Right atrium auricular region (tissue), 2 donors: ENCODE measurements around the gene GLI3. TPM values are rescaled to one million over a fixed set of nuclear protein-coding genes. Genes with fewer than 3 reads are reported as not detected.

Experiments used
- DNase-seq: peaks from one replicate; pipeline ENCODE4 v3.0.0-alpha.2; 2019; ENCODE audit warnings: low spot score
- H3K27ac ChIP-seq, 2 donors: fragments of 200-600 bp; sonication (generic); 1 replicate in 1 of 2; 2 replicates in 1 of 2; pipeline ENCODE4 v1.5.1; 2016 to 2019
- H3K27me3 ChIP-seq, 2 donors: fragments of 200-600 bp; sonication (generic); one replicate each; pipeline versions ENCODE4 v1.5.1 to v1.6.0; 2017 to 2019
- H3K36me3 ChIP-seq: fragments of 200-600 bp; sonication (generic); one replicate; pipeline ENCODE4 v1.5.1; 2016
- H3K4me1 ChIP-seq, 2 donors: fragments of 200-600 bp; sonication (generic); one replicate each; pipeline versions ENCODE4 v1.5.1 to v1.6.0; 2017 to 2019
- H3K4me3 ChIP-seq, 2 donors: fragments of 200-600 bp; sonication (generic); 1 replicate in 1 of 2; 2 replicates in 1 of 2; pipeline ENCODE4 v1.5.1; 2017 to 2019; ENCODE audit warnings: mild to moderate bottlenecking in 1 of 2, moderate library complexity in 1 of 2
- H3K9me3 ChIP-seq, 2 donors: fragments of 200-600 bp; sonication (generic); one replicate each; pipeline ENCODE4 v1.5.1; 2019
- total RNA-seq, 2 donors: library from RNA; depleted of rRNA; stranded (reverse); fragments of >200 nt; gene quantifications; one replicate each; pipeline ENCODE4 v1.1.0, GENCODE V29; 2016
- TF ChIP-seq, protein P1 (sequence below), 2 donors: fragments of 200-600 bp; sonication (generic); IDR thresholded peaks; one replicate each; pipeline ENCODE4 v1.5.1; 2019; ENCODE audit warnings: antibody characterized with exemption in 2 of 2

The GLI3 gene
- total RNA-seq, 2 donors from 2014 or later = 1.5 to 2.0 TPM

DNA sequence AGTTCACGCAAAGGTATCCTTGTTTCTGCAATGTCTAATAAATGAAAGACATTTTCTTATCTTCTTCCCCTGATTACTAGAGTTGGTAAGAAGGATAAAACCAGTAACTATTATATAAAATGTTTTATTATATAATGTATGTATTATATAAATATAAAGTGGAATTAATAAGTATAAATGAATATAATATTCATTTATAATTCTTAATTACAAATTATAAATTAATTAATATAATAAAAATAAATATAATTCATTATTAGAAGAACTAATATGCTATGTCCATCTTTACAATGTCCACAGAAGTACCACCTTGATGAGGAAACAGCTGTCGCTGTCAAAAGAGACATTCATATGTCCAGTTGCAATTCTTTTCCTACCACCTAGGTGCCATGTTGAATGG, 177.7 kb downstream of the GLI3 start:
- Histone ChIP-seq H3K4me3 (no peak overlapping the region), H3K27me3 (no peaks in the 10 kb centered on the region), H3K4me1 (no peaks in the 10 kb centered on the region), H3K27ac (no peak overlapping the region), H3K36me3 (no peaks in the 10 kb centered on the region), H3K9me3 (no peaks in the 10 kb centered on the region)
- TF ChIP-seq, protein P1, sequence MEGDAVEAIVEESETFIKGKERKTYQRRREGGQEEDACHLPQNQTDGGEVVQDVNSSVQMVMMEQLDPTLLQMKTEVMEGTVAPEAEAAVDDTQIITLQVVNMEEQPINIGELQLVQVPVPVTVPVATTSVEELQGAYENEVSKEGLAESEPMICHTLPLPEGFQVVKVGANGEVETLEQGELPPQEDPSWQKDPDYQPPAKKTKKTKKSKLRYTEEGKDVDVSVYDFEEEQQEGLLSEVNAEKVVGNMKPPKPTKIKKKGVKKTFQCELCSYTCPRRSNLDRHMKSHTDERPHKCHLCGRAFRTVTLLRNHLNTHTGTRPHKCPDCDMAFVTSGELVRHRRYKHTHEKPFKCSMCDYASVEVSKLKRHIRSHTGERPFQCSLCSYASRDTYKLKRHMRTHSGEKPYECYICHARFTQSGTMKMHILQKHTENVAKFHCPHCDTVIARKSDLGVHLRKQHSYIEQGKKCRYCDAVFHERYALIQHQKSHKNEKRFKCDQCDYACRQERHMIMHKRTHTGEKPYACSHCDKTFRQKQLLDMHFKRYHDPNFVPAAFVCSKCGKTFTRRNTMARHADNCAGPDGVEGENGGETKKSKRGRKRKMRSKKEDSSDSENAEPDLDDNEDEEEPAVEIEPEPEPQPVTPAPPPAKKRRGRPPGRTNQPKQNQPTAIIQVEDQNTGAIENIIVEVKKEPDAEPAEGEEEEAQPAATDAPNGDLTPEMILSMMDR (IDR thresholded peaks at IDR 0.05) = no peak
- no peak for DNase-seq

DNA sequence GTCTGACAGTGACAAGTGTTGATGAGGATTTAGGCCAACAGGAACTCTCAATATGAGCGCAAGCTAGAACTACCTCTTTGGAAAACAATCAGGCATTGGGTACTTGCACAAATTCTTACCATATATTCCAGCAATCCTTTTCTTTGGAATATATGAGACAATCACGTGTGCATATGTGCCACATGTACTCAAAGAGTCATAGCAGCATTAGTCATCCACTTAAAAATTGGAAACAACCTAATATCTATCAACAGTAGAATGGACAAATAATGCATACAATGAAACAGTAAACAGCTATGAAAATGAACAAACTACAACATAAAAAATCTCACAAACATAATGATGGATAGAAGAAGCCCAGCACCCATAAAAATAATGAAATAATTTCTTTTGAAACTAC, 179.7 kb downstream of the GLI3 start:
- H3K4me3 ChIP-seq = no peak overlapping the region
- no peaks in the 10 kb centered on the region for H3K9me3 ChIP-seq
- no peaks in the 10 kb centered on the region for H3K27me3 ChIP-seq
- no peak overlapping the region for H3K27ac ChIP-seq
- TF ChIP-seq, protein P1 (IDR thresholded peaks at IDR 0.05) = no peak
- no peak for DNase-seq
- no peaks in the 10 kb centered on the region for H3K36me3 ChIP-seq
- H3K4me1 ChIP-seq = no peaks in the 10 kb centered on the region

DNA sequence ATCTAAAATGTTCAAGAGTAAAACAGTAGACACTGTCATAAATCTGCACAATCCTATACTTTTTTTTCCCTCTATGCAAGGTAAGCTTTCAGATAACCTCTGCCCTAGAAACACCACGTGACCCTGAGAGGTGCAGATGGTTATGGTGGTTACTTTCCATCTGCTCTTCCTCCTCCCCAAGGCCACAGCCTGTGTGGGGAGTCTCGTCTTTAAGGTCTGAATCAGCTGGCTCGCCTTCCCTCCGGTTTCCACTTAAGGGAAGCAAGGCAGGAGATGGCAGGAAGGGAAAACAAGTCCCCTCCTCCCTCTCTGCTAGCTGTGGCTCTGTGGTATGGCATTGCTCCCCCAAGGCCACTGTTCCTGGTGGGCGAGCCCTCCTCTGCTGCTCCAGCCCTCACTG, 181.8 kb downstream of the GLI3 start:
- no peak for DNase-seq

DNA sequence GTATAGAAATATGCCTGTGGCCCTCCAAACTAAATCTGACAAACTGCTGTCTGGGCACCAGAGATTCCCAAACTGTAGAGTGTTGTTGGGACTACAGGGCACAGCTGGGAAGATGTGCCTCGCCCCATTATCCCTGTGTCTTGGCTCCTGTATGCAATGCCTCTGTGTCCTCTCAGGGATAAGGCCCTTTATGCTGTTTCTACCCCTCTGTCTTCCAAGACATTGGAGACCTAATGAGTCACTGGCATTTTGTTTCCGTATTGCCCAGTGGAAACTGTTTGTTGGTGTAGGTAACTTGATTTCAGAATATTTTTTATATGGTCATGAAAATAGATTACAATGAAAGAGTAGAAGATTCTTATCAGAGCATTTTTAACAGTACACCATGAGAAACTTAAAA, 183.2 kb downstream of the GLI3 start:
- DNase-seq = no peak
- H3K36me3 ChIP-seq = no peaks in the 10 kb centered on the region
- TF ChIP-seq, protein P1 (IDR thresholded peaks at IDR 0.05) = no peak
- H3K4me3 ChIP-seq = no peak overlapping the region
- H3K27me3 ChIP-seq = no peaks in the 10 kb centered on the region
- H3K4me1 ChIP-seq = no peaks in the 10 kb centered on the region
- H3K9me3 ChIP-seq = no peaks in the 10 kb centered on the region
- H3K27ac ChIP-seq = no peak overlapping the region

More for the DNA sequence above, 181.8 kb downstream of the GLI3 start:
- Histone ChIP-seq H3K4me3 (no peak overlapping the region), H3K9me3 (no peaks in the 10 kb centered on the region), H3K27me3 (no peaks in the 10 kb centered on the region), H3K4me1 (no peaks in the 10 kb centered on the region), H3K27ac (no peak overlapping the region), H3K36me3 (no peaks in the 10 kb centered on the region)
- TF ChIP-seq, protein P1 (IDR thresholded peaks at IDR 0.05) = no peak

DNA sequence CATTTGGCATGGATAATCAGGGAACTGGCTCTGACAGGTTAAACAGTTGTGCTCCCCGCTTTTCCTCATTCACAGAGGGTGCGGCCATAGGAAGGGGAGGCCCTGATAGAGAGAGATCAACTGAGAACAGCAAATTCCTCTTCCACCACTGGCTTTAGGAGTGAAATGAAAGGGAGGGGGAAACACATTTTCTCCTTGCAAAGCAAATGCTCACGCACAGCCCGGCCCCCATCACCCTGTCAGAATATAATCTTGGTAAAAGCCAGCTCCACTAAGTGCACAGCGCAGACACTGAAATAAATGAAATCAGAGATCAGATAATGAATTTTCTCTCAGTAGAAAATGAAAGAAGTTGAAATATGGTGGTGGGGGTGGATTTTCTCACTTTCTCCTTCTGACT, 187.2 kb downstream of the GLI3 start:
- no peaks in the 10 kb centered on the region for H3K9me3 ChIP-seq
- DNase-seq = no peak
- no peaks in the 10 kb centered on the region for H3K27me3 ChIP-seq
- H3K36me3 ChIP-seq = no peaks in the 10 kb centered on the region
- H3K4me1 ChIP-seq = no peaks in the 10 kb centered on the region
- TF ChIP-seq, protein P1 (IDR thresholded peaks at IDR 0.05) = no peak
- H3K4me3 ChIP-seq = no peak overlapping the region
- H3K27ac ChIP-seq = no peak overlapping the region

DNA sequence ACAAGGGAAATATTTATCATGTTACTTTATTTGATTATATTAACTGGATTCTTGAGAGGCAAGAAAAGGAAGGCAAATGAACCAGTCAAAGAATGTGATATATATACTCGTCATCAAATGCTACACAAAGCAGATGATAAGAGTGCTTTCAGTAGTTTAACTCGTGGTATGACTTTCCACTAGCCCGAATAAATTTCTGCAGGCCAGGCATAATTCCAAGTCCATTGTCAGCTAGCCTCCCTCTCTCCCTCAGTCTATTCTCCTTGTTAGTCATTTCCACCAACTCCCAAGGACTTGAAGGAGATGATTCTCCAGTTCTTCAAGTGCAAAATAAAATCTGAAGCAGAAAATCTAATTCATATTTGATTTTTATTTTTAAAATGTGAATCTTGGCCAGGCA, 190.5 kb downstream of the GLI3 start:
- Histone ChIP-seq H3K27me3 (no peaks in the 10 kb centered on the region), H3K36me3 (no peaks in the 10 kb centered on the region), H3K27ac (no peak overlapping the region), H3K4me1 (no peaks in the 10 kb centered on the region), H3K9me3 (no peaks in the 10 kb centered on the region), H3K4me3 (no peak overlapping the region)
- TF ChIP-seq, protein P1 (IDR thresholded peaks at IDR 0.05) = no peak
- no peak for DNase-seq
